ENCODE data around the gene COL27A1.
A peak's percentile ranks its signal among the peaks of the same experiment; 100 is the strongest.

Gene COL27A1

DNA sequence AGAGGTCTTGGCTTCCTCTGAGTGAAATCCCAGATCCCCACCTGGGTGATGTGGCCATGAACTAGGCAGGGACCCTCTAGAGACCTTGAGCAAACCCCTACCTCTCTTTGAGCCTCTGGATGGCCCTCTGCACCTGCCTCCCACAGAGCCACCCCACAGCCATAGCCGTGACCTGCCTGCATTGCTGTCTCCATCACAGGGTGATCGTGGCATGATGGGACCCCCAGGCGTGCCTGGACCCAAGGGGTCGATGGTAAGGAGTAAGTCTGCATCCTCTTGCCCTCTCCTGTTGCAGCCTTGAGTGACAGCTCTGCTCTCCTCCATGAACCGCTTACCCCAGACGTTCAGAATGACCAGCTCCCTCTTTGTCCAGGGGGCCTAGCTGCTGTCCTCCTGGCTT, 97.1 kb downstream of the COL27A1 start:
- in situ Hi-C loops (cut with MboI; ENCODE audit: low pct_unique_long_range_greater_than_20kb, low sequenced_read_pairs): no loop called here
- no peak for DNase-seq

DNA sequence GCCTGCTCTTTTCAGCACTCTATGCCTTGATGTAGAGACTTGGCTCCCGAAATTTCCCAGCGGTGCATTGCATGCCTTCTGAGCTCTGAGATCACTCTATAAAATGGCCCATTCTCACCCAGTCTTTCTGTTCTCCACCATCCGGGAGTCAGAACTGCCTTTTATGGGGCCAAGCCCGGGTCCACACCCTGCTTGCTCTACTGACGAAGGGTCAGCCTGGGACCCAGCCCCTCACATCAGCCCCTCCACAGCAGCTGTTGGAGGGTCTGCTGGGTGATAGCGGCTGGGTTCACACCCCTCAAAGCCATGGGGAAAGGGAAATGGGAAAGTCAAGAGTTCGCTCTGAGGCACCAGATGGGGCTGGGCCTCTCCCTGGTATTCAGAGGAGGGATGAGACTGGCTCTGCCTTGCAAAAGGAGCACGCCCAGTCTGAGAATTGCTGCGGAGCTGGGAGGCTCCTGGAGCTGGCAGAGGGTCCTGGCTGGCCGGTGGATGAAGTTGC, 101.5 kb downstream of the COL27A1 start:
- no peak for DNase-seq
- in situ Hi-C loops (cut with MboI; ENCODE audit: low pct_unique_long_range_greater_than_20kb, low sequenced_read_pairs): no loop called here

- in situ Hi-C loops (cut with MboI; ENCODE audit: low pct_unique_long_range_greater_than_20kb, low sequenced_read_pairs): no loop called here
- DNase-seq: no peak
These were observed 102.9 kb downstream of the COL27A1 start for GRCh38 chr9:114258218-114258617.

DNA sequence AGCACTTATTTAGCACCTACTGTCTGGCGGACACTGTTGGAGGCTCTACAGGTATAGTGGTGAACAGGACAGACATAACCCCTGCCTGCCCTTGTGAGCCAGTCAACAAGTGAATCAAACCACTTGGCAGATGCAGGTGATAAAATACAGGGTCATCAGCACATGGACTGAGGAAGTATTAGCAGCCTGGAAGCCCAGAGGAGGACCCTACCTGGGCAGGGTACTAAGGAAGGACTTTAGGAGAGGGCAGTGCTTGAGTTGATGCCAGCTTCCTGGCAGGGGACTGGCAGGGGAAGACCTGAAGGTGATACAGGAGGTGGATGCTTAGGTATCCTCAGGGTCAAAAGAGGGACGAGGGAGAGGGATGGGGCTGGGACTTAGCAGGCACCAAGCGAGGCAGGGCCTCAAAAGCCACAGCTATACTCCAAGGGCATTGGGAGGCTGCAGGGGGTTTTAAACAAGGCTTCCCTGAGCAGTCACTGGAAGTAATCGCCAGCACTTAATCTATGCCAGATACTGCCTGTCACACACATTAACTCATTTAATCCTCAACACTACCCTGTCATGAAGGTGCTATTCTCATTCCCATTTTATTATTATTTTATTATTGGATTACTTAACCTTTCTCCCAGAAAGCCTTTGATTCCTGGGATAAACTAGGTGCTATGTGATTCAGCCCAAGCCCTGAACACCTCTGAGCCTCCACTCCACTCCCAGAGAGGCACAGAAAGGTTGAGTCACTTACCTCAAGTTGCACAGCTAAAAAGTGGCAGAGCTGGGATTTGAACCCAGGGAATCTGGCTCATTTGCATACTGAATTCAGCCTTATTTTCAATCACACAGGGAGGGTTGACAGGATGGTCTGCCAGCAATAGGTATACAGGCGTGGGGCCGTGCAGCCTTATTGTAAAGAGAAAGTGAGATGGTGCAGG, 103.8 kb downstream of the COL27A1 start:
- in situ Hi-C loops (cut with MboI; ENCODE audit: low pct_unique_long_range_greater_than_20kb, low sequenced_read_pairs): no loop called here

DNA sequence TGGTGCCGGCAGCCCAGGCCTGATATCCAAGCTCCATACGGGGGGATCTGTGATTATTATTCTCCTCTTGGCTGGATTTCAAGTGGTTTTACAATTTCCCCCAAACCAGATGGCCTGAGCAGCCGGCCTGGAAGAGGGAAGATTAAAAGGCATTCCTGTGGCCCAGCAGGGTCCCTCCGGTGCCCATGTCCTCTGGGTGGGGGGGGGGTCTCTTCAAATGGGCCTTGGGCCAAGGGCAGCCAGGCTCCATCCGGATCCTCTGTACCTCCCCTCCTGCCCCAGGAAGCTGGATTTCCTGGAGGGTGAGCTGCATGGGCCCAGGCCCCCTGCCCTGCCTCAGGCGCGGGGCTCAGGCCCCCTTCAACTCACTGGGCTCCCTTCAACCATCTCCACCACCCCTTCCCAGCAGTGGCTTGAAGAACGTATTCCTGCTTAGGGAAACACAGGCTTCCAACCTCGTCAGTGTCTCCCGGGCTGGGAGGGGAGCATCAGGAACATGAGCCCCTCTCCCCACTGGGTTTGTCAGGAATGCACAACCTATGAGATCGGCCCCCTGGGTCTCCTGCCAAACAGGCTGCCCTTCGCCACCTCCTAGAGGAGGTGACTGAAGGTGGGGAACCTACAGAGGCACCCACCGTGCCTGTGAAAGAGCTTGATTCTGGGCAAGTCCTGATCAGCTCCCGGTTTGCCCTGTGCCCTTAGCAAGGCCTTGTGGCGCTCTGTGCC, 104.6 kb downstream of the COL27A1 start:
- DNase-seq: no peak
- in situ Hi-C loops (cut with MboI; ENCODE audit: low pct_unique_long_range_greater_than_20kb, low sequenced_read_pairs): no loop called here

More for the DNA sequence above, 103.8 kb downstream of the COL27A1 start:
- DNase-seq: no peak

GRCh38 chr9:114261026-114261425, 105.7 kb downstream of the COL27A1 start:
- DNase-seq: no peak
- in situ Hi-C loops (cut with MboI; ENCODE audit: low pct_unique_long_range_greater_than_20kb, low sequenced_read_pairs): no loop called here

GRCh38 chr9:114261987-114262386, 106.7 kb downstream of the COL27A1 start:
- in situ Hi-C loops (cut with MboI; ENCODE audit: low pct_unique_long_range_greater_than_20kb, low sequenced_read_pairs): no loop called here
- DNase-seq: no peak

DNA sequence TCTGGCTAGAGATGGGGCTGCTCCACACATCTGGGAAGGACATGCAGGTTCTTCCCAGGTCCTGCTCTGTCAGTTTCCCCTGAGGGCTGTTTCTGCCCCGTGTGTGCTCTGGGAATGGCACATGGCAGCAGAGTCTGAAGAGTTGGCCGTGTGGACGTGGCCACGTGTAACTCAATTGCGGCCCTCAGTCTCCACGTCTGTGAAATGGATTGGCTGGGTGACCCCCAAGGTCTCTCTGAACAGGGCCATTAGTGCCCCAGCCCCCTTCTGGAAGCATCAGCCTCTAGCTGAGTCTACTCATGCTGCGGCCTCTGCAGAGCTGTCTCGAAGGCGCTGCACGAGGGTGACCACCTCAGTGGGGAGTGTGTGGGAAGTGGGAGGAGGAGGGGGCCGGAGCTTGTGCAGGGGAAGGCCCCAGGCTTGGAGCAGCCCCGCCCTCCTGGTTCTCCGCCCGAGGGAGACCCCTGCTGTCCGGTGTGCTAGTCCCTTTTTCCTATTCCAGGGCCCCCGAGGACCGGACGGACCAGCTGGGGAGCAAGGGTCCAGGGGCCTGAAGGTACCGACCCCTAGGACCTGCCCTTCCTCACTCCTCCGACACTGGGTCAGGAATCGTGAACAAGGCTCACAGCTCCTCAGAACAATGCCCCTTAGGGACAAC, 108.6 kb downstream of the COL27A1 start:
- no peak for DNase-seq

GRCh38 chr9:114264806-114265550, 109.6 kb downstream of the COL27A1 start:
- in situ Hi-C loops (cut with MboI; ENCODE audit: low pct_unique_long_range_greater_than_20kb, low sequenced_read_pairs): no loop called here
- DNase-seq: no peak

More for the DNA sequence above, 108.6 kb downstream of the COL27A1 start:
- in situ Hi-C loops (cut with MboI; ENCODE audit: low pct_unique_long_range_greater_than_20kb, low sequenced_read_pairs): no loop called here

GRCh38 chr9:114266969-114267368, 111.6 kb downstream of the COL27A1 start:
- DNase-seq: no peak

GRCh38 chr9:114269023-114269422, 113.7 kb downstream of the COL27A1 start:
- in situ Hi-C loops (cut with MboI; ENCODE audit: low pct_unique_long_range_greater_than_20kb, low sequenced_read_pairs): no loop called here

More at GRCh38 chr9:114266969-114267368, 111.6 kb downstream of the COL27A1 start:
- in situ Hi-C loops (cut with MboI; ENCODE audit: low pct_unique_long_range_greater_than_20kb, low sequenced_read_pairs): no loop called here

GRCh38 chr9:114270120-114270975, 115.0 kb downstream of the COL27A1 start:
- DNase-seq: no peak
- in situ Hi-C loops (cut with MboI; ENCODE audit: low pct_unique_long_range_greater_than_20kb, low sequenced_read_pairs): no loop called here

More at GRCh38 chr9:114269023-114269422, 113.7 kb downstream of the COL27A1 start:
- DNase-seq: no peak

GRCh38 chr9:114271556-114272510, 116.5 kb downstream of the COL27A1 start:
- in situ Hi-C loops (cut with MboI; ENCODE audit: low pct_unique_long_range_greater_than_20kb, low sequenced_read_pairs): no loop called here
- peak; percentile 37 for DNase-seq

DNA sequence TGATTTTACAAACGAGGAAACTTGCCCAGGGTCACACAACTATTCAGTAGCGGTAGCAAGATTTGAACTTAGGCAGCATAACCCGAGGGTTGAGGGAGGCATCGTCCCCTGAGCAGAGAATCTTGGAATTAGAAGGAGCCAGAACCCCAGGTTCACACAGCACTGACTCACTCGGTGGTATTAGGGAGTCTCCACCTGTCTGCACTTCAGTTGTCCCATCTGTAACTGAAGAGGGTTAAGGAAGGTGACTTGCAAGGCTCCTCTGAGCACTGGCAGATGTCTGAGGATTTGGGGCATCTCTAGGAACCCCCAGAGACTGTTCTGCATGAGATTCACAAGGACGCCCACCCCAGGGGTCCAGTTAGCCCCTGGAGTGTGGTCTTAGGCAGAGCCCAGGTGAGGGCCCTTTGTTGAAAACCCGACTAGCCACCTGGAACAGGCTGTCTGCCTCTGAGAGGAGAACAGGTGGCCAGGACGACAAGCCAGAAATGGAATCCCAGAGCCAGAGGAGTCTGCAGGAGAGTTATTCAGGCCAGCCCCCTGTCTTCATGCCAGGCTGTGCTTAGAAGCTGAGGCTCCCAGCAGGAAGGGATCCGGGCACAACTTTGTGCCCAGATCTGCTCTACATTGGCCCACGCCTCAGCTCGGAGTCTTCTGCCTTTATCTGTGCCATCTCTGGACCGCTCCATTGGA, 117.5 kb downstream of the COL27A1 start:
- in situ Hi-C loops (cut with MboI; ENCODE audit: low pct_unique_long_range_greater_than_20kb, low sequenced_read_pairs): no loop called here
- DNase-seq: no peak

DNA sequence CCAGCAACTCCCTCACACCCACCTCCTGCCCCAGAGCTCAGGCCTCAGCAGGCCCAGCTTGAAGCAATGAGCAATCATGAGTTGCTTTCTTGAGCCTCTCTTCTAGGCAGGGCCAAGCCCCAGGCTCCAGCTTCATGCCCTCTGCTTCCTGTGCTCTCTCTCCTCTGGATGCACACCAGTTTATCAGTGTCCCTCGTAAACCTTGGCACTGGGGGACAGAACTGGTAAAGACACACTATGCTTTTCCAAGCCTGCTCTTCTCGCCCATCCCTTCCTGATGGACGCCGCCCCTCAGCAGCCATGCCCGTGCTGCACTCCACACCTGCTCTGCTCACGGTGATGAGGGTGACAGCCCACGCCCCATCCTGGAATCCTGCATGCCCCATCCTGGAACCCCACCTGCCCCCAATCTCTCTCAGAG, 118.1 kb downstream of the COL27A1 start:
- no peak for DNase-seq
- in situ Hi-C loops (cut with MboI; ENCODE audit: low pct_unique_long_range_greater_than_20kb, low sequenced_read_pairs): no loop called here

GRCh38 chr9:114274217-114274616, 118.9 kb downstream of the COL27A1 start:
- no peak for DNase-seq
- in situ Hi-C loops (cut with MboI; ENCODE audit: low pct_unique_long_range_greater_than_20kb, low sequenced_read_pairs): no loop called here
